DMS53 treated with DMSO at 0.1 percent for 48 hours (cell line): ENCODE measurements around the gene RNF187.

Experiments used
- DNase-seq: peaks from one replicate; lab custom pipeline; 2025; ENCODE audit not compliant: unreplicated experiment; lab: John Stamatoyannopoulos, UW

RNF187 gene

DNA sequence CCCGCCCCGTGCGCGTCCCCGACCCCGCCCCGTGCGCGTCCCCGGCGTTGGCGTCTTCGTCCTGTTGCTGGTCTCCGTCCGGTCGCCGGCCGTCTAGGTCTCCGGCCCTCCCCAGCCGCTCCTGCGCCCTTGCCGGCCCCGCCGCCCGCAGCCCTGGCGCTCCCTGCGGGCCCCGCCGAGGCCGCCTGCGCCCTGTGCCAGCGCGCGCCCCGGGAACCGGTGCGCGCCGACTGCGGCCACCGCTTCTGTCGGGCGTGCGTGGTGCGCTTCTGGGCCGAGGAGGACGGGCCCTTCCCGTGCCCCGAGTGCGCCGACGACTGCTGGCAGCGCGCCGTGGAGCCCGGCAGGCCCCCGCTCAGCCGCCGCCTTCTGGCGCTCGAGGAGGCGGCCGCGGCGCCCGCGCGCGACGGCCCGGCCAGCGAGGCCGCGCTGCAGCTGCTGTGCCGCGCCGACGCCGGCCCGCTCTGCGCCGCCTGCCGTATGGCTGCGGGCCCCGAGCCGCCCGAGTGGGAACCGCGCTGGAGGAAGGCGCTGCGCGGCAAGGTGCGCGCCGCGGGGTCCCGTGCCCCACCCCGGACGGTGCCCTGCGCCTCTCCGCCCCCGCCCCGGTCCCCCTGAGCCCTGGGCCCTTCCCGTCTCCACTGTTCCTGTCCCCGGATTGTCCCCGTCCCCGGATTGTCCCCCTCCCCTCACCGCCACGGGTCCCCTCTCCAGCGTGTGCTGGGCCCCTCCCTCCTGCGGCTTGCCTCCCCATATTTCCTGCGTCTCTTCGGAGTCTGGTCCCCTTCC lies at the start of gene RNF187:
Gene RNF187, plus strand, starts transcription at position 47 of the 789 bp plus-strand sequence.
- no peak for DNase-seq

DNA sequence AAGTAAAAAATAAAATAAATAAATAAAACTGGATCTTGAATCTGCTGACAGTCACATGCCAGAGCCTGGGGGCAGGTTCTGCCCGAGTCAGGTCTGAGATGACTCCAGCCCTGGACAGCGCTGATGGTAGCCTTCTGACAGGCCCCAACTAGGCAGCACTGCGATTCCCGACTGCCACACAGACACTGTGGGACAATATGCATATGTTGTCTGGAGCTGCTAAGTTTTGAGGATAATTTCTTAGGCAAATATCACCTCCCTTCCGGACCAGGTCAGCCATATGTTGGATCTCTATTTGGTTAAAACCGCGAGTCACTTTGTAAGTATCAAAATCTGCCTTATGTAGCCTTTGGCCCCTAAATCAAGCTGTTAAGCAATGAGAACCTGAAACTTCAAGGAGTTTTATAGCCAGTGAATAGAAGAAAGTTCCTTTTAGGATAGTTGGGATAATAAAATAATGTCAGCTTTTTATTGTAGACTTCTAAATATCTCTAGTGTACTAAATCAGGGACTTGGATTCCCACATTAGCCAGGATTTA lies 49.7 kb upstream of the RNF187 start:
- no peak for DNase-seq

DNA sequence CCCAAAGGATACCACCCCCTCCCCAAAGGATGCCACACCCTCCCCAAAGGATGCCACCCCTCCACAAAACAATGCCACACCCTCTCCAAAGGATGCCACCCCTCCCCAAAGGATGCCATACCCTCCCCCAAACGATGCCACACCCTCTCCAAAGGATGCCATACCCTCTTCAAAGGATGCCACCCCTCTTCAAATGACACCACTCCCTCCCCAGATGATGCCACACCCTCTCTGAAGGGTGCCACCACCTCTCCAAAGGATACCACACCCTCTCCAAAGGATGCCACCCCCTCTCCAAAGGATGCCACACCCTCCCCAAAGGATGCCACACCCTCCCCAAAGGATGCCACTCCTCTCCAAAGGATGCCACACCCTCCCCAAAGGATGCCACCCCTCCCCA lies 48.9 kb upstream of the RNF187 start:
- no peak for DNase-seq

DNA sequence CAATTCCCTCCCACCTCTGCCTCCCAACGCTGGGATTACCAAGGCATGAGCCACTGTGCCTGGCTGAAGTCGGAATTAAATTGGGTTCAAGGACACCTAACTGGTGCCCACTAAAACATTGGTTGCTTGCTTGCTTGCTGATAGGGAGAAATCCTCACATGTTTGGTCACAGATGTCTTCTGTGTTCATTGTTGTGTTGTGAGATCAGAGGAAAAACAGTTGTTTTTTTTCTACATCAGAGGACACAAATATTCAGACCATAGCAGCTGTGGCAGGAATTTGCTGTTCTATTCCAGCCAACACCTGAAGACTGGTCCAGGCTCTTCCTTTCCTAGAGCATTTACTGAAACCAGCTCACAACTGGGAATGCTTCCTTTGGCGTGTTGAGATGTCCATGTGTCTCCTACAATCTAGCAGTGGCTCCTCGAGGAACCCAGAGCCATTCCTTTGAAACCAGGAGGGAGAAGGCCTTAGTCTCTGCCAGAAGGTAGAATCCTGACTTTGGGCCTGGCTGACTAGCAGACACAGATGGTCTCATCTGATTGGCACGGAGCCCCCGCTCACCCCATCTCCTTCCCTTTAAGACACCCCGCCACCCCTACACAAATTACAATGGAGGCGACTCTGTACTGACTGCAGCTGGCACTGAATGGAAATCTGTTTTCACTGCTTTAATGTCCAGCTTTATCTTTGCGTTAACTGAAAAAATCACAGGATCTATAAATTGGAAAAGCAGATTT lies 46.3 kb upstream of the RNF187 start:
- no peak for DNase-seq

DNA sequence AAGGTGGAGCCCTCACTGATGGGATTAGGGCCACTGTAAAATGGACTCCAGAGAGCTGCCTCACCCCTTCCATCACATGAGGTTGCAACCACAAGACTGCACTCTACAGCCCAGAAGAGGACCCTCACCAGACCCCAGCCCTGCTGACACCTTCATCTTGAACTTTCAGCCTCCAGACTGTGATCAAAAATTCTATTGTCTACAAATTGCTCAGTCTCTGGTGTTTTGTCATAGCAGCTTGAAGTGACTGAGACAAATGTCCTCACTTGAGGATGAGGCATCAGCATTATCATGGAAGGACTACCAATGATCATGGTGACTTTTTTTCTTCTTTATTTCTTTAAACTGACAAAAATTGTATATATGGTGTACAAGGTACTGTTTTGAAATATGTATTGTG lies 43.8 kb upstream of the RNF187 start:
- no peak for DNase-seq

DNA sequence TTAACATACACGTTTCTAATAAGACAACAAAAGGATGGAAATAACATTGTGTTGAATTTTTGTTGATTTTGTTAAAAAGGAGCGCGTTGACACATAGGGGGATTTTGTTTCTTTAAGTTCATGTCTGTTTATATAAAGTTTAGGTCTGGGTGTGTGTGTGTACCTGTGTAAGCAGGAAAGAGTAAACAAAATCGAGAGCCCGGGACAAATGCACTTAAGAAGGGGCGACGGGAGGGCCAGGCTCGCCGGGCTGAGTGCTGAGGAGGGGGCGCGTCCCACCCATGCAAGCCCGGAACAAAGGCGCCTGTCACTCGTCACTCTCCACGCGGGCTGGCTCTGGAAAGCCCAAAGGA lies 41.7 kb upstream of the RNF187 start:
- no peak for DNase-seq

DNA sequence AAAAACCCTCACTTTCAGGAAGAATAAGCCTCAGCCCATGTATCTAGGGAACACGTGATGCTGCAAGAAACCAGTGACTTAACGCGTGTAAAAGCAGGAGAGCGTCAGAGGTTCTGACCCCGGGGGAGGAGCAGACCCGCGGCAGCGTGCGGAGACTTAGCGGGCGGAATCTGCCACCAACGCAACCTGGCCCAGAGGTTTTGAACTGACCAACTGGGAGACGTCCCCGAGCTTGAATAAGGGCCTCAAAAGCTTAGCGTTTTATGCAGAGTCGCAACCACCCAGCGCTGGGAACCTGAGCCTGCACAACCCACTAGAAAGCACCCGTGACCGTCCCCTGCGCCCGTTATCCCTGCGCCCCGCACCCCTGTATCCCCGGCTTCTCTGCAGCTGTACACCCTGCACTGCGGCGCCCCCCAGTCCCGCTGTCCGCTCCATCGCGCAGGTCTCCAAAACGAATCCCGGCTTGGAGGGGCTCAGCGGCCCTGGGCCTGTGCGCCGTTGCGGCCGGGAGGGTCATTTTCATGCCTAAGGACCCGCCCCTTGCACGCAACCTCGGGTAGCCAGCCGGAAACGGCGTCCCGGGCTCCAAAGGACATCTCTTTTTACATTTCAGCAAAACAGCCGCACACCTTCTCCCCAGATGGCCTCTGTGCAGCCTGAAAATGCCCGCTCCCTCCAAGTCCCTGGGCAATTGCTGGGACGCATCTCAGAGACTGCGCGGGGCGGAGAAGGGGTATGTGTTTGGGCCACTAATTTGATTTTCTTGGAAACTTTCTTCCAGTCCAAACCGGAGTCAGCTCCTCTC lies 41.1 kb upstream of the RNF187 start:
- peak; percentile 56 for DNase-seq

DNA sequence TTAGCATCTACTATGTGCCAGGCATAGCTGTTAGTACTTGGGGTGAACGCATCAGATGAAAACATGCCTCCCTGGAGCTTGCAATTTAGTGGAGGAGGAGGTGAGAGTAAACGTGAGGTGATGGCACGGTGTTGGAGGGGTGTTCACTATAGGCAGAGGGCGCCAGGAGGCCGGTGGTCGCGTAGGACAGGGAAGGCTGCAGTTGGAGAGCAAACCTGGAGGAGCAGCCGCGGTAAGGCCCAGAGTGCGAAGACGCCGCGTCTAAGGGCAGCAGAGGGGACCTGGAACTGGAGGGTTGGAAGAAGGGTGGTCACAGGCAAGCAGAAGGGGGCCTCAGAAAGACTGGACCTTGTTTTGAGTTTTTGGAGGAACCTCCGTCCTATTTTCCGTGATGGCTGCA lies 40.3 kb upstream of the RNF187 start:
- no peak for DNase-seq

DNA sequence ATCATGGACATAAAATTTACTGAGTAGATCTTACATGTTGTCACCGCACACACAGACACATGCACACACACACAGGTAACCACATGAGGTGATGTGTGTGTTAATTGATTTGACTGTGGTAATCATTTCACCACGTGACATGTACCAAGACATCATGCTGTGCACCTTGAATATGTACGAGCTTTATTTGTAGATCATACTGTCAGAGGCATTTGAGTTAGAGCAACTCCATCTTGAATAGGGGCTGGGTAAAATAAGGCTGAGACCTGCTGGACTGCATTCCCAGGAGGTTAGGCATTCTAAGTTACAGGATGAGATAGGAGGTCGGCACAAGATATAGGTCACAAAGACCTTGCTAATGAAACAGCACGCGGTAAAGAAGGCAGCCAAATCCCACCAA lies 38.8 kb upstream of the RNF187 start:
- no peak for DNase-seq

DNA sequence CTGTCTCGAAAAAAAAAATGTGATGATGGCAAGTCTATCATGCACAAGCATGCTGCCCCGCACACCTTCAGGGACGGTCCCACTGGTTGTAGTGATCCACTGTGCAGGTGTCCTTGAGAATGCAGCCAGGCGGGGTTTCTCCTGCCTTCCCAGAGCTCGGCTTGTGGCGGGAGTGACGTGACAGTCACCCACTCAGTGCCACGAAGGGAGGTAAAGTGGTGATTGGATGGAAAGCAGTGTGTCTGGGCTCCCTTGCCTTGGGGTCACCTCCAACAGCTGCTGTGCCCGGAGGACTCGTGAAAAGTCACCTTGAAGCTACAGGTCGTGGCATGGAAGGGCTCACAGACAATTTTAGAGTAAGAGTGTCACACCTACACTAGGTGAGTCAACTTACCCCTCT lies 37.0 kb upstream of the RNF187 start:
- no peak for DNase-seq

DNA sequence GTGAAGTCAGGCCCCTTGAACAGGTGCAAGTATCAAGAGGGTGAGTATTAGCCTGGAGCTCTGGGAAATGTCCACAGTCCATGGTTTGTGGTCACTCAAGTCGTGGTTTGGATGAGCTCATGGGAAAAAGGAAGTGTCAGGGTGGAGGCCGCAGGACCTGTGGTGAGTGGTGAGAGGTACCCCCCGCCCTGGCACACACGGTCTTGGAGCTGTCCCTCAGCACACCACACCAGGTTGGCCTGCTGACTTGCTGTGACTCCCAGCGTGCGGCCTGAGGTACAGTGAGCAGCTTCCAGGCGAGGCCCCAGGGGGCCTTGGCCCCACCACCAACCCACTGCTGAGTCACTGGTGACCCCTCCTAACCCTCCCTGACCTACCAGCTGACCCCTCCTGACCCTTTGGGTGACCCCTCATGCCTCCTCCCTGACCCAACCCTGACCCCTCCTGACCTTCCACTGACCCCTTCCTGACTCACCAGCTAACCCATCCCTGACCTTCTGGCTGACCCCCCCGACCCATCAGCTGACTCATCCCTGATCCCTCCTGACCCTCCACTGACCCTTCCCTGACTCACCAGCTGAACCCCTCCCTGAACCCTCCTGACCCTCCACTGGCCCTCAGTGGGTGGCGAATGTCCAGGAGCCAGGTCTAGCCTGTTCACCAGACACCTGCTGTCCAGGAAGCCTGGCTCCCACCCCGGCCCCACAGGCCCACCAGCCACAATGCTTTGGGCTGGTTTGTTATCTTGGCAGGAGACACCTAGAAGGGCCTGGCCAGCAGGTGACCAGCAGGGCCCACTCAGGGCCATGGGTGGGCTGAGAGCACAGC lies 34.8 kb upstream of the RNF187 start:
- DNase-seq = no peak

DNA sequence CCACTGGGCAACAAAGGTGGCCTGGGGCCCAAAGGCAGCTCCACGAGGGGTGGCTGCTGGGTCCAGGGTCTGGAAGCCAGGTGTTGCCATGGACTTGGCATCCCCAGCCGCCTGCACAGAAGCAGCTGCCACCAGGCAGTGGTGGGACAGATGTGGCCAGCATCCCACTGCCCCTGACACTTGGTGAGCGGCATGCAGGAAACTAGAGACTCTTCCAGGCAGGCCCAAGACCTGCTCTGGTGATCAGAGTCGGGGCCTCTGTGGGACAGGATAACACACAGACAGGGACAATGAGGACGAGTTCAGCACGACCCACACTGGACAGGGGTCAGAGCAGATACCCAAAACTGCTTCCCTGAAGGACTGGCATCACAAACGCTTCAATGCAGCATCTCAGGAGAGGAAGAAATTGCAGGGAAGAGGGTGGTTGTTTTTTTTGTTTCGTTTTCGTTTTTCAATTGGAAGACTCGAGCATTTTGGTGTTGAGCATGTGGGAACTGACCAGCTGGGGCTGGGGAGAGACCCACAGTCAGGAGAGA lies 34.1 kb upstream of the RNF187 start:
- DNase-seq = no peak

DNA sequence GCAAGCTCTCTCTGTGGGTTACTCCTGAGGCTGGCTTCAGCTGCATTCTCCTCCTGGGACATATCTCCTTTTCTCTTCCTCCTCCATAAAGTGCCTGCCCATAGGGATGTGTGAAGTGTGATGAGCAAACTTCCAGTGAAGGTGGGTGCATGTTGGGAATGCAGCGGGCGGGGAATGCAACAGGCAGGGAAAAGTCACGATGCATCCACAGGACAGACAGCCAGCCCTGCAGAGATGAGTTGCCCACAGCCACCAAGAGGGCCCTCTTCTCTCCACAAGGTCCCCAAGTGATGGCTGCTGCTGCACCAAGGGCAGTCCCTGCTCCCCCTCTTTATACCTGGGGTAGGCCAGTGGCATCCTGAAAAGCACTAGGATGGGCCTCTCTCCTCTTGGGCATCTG lies 33.6 kb upstream of the RNF187 start:
- no peak for DNase-seq

DNA sequence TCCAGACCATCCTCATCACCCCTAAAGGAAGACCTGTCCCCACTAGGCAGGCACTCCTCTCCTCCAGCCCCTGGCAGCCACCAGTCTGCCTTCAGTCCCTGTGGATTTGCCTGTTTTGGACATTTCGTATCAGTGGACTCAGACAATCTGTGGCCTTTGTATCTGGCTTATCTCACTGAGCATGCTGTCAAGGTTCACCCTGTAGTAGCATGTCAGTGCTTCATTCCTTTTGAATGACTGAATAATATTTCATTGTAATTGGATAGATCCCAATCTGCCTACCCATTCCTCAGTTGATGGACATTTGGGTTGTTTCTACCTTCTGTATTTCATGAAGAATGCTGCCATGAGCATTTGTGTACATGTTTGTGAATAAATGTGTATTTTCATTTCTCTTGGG lies 32.9 kb upstream of the RNF187 start:
- no peak for DNase-seq

DNA sequence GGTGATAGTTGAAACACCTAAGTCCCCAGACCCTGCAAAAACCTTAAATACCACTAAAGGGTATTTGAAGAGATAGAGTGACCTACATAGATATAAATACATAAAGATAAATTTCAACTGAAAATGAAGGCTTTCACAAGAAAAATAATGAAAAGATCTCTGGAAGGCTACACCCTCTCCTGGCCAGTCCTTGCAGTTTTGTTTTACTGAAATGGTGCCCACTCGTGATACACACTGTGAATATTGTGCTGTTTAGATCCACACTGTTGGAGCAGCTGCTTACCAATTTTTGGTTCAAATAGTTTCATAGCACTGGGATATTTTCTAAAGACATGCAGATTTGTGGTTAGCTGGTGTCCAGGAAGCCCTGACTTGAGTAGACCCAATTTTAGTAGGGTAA lies 31.5 kb upstream of the RNF187 start:
- no peak for DNase-seq

DNA sequence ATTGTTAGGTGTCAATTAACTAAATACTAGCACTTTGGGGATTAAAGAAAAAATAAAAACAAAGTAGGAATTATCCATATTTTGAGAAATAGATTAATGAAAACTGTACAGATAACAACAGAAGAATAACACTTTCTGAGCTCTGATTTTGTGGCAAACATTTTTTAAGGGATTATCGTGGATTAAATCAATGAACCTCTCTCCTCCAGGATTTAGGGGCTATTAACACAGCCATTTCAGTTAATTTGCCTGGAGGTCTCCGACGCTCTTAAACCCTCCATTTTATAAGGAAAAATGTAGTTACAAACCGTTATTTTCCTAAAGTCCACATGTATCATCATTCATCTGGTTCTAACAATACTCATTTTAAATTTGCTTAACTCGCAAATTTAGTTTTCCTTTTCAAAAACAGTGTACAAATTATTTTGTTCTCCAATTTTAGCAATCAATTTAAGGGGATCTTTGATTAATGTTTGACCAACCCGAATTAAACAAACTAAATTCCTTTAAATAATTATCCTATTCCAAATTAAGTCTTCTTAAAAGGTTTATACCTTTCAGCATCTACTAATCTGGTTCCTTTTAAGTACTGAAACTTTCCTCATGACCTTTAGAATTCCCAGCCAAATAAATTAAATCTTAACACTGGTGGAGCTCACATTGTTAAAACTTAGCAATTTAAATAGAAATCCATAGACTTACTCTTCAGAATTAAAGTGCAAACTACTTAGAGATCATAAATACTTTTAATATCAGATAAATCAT lies 30.7 kb upstream of the RNF187 start:
- no peak for DNase-seq

DNA sequence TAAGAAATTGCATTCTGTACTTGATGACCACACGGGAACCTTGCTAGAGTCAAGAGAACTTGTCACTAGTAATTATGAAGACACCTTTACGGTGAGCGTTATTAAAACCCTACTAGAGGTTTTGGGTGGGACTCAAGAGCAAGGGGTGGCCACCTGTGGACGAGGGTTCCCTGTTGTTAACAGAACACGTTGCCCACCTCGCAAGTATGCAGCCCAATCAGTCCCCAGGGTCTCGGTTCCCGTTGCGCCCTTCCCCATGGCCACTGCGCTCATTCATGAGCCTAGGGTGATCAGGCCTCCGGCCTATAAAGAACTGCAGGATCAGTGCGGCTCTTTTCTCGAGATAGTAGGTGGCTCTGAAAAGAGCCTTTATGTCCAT lies 30.2 kb upstream of the RNF187 start:
- DNase-seq = no peak

DNA sequence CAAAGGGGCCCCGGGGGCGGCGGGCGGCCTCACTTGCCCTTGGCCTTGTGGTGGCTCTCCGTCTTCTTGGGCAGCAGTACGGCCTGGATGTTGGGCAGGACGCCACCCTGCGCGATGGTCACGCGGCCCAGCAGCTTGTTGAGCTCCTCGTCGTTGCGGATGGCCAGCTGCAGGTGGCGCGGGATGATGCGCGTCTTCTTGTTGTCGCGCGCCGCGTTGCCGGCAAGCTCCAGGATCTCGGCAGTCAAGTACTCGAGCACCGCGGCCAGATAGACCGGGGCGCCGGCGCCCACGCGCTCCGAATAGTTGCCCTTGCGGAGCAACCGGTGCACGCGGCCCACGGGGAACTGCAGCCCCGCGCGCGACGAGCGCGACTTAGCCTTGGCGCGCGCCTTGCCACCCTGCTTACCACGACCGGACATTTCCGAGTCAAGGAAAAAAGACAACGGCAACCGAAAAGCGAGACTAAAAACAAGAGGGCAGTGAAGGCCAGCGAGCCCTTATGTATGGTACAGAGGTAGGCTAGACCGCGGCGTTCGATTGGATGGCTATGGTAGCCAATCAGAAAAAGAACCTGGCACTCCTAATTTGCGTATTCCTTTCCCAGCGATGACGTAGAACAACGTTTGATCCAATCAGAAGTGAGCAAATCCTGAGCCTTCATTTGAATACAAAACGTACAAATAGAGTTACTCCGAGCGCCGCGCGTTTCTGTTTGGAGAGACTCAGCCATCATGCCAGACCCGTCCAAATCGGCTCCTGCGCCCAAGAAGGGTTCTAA lies 29.6 kb upstream of the RNF187 start:
- DNase-seq = peak; percentile 98
